HL-60 (cell line): ENCODE data around the gene FCHO2.

Source experiments
- DNase-seq, 2 experiments: peaks; one replicate each; pipeline ENCODE4 v3.0.0-alpha.2; 2010 to 2020; ENCODE audit warnings: low read depth in 1 of 2, low spot score in 1 of 2
- H3K27ac ChIP-seq: fragments of 250-450 bp; sonication (Bioruptor Pico); replicated peaks from 2 replicates; pipeline ENCODE4 v1.5.1; 2020; ENCODE audit warnings: mild to moderate bottlenecking, moderate library complexity
- H3K27me3 ChIP-seq: fragments of 250-450 bp; sonication (Bioruptor Pico); 2 replicates; pipeline ENCODE4 v1.5.1; 2021; ENCODE audit warnings: mild to moderate bottlenecking, moderate library complexity; ENCODE audit not compliant: insufficient read depth, poor library complexity, severe bottlenecking
- H3K4me3 ChIP-seq: replicated peaks from 2 replicates; pipeline ENCODE4 v1.5.1; 2011; ENCODE audit warnings: mild to moderate bottlenecking, control low read depth, low read length; ENCODE audit not compliant: insufficient read depth
- GABPA ChIP-seq: IDR thresholded peaks from 2 replicates; pipeline ENCODE4 v1.6.1; 2012; ENCODE audit warnings: low read depth
- POLR2AphosphoS5 ChIP-seq: IDR thresholded peaks from 2 replicates; pipeline ENCODE4 v1.6.1; 2012; ENCODE audit warnings: low read depth
- SPI1 ChIP-seq: IDR thresholded peaks from 2 replicates; pipeline ENCODE4 v1.6.1; 2012; ENCODE audit warnings: low read depth, mild to moderate bottlenecking, borderline replicate concordance
- TF ChIP-seq, protein P1 (sequence below): IDR thresholded peaks from one replicate; pipeline ENCODE4 v1.5.1; 2011; ENCODE audit warnings: low read length, control low read depth, inconsistent platforms; ENCODE audit not compliant: insufficient read depth
- TF ChIP-seq, protein P2 (sequence below): IDR thresholded peaks from 2 replicates; pipeline ENCODE4 v1.6.1; 2012; ENCODE audit warnings: low read depth; ENCODE audit not compliant: insufficient replicate concordance

The FCHO2 gene

DNA sequence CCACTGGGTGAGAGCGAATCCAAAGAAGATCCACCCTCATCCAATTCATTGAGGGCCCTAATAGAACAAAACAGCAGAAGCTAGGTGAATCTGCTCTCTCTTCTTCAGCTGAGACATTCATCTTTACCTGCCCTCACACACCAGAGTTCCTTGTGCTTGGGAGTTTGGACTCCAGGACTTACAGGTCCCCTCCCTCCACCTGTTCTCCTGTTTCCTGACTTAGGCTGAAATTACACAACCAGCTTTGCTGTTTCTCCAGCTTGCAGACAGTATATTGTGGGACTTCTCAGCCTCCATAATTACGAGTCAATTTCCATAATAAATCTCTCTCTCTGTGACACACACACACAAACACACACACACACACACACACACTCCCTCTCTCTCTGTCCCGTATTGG, 183.6 kb downstream of the FCHO2 start:
- no peaks in the 10 kb centered on the region for H3K27me3 ChIP-seq
- H3K4me3 ChIP-seq: no peak overlapping the region
- no peak for DNase-seq
- TF ChIP-seq, protein P1, sequence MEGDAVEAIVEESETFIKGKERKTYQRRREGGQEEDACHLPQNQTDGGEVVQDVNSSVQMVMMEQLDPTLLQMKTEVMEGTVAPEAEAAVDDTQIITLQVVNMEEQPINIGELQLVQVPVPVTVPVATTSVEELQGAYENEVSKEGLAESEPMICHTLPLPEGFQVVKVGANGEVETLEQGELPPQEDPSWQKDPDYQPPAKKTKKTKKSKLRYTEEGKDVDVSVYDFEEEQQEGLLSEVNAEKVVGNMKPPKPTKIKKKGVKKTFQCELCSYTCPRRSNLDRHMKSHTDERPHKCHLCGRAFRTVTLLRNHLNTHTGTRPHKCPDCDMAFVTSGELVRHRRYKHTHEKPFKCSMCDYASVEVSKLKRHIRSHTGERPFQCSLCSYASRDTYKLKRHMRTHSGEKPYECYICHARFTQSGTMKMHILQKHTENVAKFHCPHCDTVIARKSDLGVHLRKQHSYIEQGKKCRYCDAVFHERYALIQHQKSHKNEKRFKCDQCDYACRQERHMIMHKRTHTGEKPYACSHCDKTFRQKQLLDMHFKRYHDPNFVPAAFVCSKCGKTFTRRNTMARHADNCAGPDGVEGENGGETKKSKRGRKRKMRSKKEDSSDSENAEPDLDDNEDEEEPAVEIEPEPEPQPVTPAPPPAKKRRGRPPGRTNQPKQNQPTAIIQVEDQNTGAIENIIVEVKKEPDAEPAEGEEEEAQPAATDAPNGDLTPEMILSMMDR: no peak
- TF ChIP-seq POLR2AphosphoS5 (no peak), GABPA (no peak), SPI1 (no peak)
- TF ChIP-seq, protein P2, sequence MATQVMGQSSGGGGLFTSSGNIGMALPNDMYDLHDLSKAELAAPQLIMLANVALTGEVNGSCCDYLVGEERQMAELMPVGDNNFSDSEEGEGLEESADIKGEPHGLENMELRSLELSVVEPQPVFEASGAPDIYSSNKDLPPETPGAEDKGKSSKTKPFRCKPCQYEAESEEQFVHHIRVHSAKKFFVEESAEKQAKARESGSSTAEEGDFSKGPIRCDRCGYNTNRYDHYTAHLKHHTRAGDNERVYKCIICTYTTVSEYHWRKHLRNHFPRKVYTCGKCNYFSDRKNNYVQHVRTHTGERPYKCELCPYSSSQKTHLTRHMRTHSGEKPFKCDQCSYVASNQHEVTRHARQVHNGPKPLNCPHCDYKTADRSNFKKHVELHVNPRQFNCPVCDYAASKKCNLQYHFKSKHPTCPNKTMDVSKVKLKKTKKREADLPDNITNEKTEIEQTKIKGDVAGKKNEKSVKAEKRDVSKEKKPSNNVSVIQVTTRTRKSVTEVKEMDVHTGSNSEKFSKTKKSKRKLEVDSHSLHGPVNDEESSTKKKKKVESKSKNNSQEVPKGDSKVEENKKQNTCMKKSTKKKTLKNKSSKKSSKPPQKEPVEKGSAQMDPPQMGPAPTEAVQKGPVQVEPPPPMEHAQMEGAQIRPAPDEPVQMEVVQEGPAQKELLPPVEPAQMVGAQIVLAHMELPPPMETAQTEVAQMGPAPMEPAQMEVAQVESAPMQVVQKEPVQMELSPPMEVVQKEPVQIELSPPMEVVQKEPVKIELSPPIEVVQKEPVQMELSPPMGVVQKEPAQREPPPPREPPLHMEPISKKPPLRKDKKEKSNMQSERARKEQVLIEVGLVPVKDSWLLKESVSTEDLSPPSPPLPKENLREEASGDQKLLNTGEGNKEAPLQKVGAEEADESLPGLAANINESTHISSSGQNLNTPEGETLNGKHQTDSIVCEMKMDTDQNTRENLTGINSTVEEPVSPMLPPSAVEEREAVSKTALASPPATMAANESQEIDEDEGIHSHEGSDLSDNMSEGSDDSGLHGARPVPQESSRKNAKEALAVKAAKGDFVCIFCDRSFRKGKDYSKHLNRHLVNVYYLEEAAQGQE: no peak
- no peak overlapping the region for H3K27ac ChIP-seq
